ENCODE results near the gene GPR6. TPM values are rescaled to one million over a fixed set of nuclear protein-coding genes. Genes with fewer than 3 reads are reported as not detected.

GPR6 gene
- total RNA-seq, 1 experiment from 2014 or later: not detected

DNA sequence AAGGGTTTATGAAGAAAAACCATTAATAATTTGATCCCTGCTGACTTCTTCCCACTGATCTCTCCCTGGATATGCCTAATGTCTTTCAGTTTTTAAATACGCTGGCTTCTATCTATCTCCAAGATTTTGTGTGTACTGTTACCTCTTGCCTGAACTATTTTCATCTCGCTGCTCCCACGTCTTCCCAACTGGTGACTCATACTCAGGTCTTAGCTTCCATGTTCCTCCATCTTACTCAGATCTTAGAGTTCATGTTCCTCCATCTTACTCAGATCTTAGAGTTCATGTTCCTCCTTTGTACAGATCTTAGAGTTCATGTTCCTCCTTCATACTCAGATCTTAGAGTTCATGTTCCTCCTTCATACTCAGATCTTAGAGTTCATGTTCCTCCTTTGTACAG lies 21.6 kb downstream of the GPR6 start:
- no peak overlapping the region for H3K27ac Mint-ChIP-seq (ENCODE audit: unreplicated experiment)
- H3K9me3 Mint-ChIP-seq (ENCODE audit: low read depth, unreplicated experiment): peaks cover 3% of the 10 kb centered on the region
- H3K36me3 Mint-ChIP-seq (ENCODE audit: insufficient read depth, unreplicated experiment): no peaks in the 10 kb centered on the region
- TF ChIP-seq, protein P1, sequence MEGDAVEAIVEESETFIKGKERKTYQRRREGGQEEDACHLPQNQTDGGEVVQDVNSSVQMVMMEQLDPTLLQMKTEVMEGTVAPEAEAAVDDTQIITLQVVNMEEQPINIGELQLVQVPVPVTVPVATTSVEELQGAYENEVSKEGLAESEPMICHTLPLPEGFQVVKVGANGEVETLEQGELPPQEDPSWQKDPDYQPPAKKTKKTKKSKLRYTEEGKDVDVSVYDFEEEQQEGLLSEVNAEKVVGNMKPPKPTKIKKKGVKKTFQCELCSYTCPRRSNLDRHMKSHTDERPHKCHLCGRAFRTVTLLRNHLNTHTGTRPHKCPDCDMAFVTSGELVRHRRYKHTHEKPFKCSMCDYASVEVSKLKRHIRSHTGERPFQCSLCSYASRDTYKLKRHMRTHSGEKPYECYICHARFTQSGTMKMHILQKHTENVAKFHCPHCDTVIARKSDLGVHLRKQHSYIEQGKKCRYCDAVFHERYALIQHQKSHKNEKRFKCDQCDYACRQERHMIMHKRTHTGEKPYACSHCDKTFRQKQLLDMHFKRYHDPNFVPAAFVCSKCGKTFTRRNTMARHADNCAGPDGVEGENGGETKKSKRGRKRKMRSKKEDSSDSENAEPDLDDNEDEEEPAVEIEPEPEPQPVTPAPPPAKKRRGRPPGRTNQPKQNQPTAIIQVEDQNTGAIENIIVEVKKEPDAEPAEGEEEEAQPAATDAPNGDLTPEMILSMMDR (IDR thresholded peaks at IDR 0.05; ENCODE audit: unreplicated experiment): no peak
- H3K4me1 Mint-ChIP-seq (ENCODE audit: low read depth, unreplicated experiment): no peaks in the 10 kb centered on the region
- CTCF ChIA-PET: no interaction called here
- no TSS peak for BruUV-seq (replicated peaks)
- no peak overlapping the region for H3K4me3 Mint-ChIP-seq (ENCODE audit: low read depth, unreplicated experiment)
- DNase-seq: no peak
- H3K27me3 Mint-ChIP-seq (ENCODE audit: unreplicated experiment): peaks cover 37% of the 10 kb centered on the region
- intact Hi-C loops (cut with micrococcal nuclease; ENCODE audit: unreplicated experiment): no loop called here

DNA sequence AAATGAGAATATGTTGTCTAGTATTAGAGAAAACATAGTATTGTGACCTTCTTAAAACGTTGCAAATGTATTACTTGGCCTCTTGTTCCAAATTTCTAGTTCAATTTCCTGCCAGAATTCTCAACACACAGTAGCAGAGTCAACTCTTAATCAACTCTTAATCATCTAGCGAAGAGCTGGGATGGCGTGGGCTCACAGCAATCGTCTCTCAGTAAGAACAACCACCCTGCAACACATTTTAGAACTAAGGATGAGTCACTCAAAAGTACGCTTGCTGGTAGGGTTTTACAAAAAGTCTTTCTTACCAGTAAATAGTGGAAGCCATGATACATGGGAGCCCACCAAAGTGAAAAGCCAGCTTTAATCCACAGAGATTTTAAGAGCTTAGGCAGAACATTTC lies 24.6 kb downstream of the GPR6 start:
- no TSS peak for BruUV-seq (replicated peaks)
- TF ChIP-seq, protein P1 (IDR thresholded peaks at IDR 0.05; ENCODE audit: unreplicated experiment): no peak
- H3K4me1 Mint-ChIP-seq (ENCODE audit: low read depth, unreplicated experiment): no peaks in the 10 kb centered on the region
- H3K27ac Mint-ChIP-seq (ENCODE audit: unreplicated experiment): no peak overlapping the region
- no peak overlapping the region for H3K4me3 Mint-ChIP-seq (ENCODE audit: low read depth, unreplicated experiment)
- H3K36me3 Mint-ChIP-seq (ENCODE audit: insufficient read depth, unreplicated experiment): no peaks in the 10 kb centered on the region
- H3K9me3 Mint-ChIP-seq (ENCODE audit: low read depth, unreplicated experiment): peaks cover 3% of the 10 kb centered on the region
- H3K27me3 Mint-ChIP-seq (ENCODE audit: unreplicated experiment): peaks cover 35% of the 10 kb centered on the region
- intact Hi-C loops (cut with micrococcal nuclease; ENCODE audit: unreplicated experiment): no loop called here
- CTCF ChIA-PET: no interaction called here
- no peak for DNase-seq

DNA sequence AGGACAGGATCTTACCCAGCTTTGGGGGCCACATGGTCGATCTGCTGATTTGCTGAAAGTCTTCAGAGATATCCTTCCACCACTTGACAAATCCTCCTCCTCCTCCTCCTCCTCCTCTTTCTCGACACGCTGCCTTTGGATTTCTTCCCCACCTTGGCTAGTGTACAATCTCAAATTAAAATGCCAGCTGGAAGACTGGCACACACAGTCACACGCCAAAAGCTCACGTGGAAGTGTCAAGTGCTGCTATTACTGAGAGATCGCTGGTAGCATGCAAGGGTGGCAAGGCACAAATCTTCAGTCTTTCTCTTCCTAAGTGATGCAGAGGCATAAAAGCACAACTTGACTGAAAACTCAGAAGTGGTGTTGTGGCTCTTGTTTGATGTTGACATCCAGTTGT lies 35.3 kb downstream of the GPR6 start:
- intact Hi-C loops (cut with micrococcal nuclease; ENCODE audit: unreplicated experiment): no loop called here
- H3K27me3 Mint-ChIP-seq (ENCODE audit: unreplicated experiment): no peaks in the 10 kb centered on the region
- CTCF ChIA-PET: no interaction called here
- TF ChIP-seq, protein P1 (IDR thresholded peaks at IDR 0.05; ENCODE audit: unreplicated experiment): no peak
- H3K4me3 Mint-ChIP-seq (ENCODE audit: low read depth, unreplicated experiment): no peak overlapping the region
- no peaks in the 10 kb centered on the region for H3K36me3 Mint-ChIP-seq (ENCODE audit: insufficient read depth, unreplicated experiment)
- H3K27ac Mint-ChIP-seq (ENCODE audit: unreplicated experiment): no peak overlapping the region
- H3K4me1 Mint-ChIP-seq (ENCODE audit: low read depth, unreplicated experiment): no peaks in the 10 kb centered on the region
- H3K9me3 Mint-ChIP-seq (ENCODE audit: low read depth, unreplicated experiment): no peaks in the 10 kb centered on the region
- no TSS peak for BruUV-seq (replicated peaks)
- no peak for DNase-seq

DNA sequence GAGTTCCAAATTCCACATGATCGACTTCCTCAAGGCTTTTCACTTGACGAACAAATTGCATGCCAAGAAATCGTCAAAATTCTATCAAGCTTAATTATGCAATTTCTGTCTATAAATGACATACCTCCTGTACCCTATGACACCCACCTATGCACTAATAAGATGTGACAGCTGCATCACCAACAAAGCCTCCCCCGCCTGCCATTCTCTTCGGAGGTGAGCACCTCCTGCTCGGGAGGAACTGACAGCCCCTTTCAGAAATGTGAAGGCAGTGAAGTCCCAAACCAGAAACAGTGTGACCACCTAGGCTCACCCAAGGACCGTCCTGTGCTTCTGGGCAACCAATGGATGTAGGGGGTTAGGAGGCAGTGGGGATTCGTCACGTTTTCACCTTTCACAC lies 37.1 kb downstream of the GPR6 start:
- no peak overlapping the region for H3K4me3 Mint-ChIP-seq (ENCODE audit: low read depth, unreplicated experiment)
- H3K27ac Mint-ChIP-seq (ENCODE audit: unreplicated experiment): no peak overlapping the region
- BruUV-seq (replicated peaks): no TSS peak
- TF ChIP-seq, protein P1 (IDR thresholded peaks at IDR 0.05; ENCODE audit: unreplicated experiment): no peak
- no peaks in the 10 kb centered on the region for H3K27me3 Mint-ChIP-seq (ENCODE audit: unreplicated experiment)
- CTCF ChIA-PET: no interaction called here
- DNase-seq: no peak
- H3K9me3 Mint-ChIP-seq (ENCODE audit: low read depth, unreplicated experiment): no peaks in the 10 kb centered on the region
- H3K36me3 Mint-ChIP-seq (ENCODE audit: insufficient read depth, unreplicated experiment): no peaks in the 10 kb centered on the region
- intact Hi-C loops (cut with micrococcal nuclease; ENCODE audit: unreplicated experiment): no loop called here
- no peaks in the 10 kb centered on the region for H3K4me1 Mint-ChIP-seq (ENCODE audit: low read depth, unreplicated experiment)

DNA sequence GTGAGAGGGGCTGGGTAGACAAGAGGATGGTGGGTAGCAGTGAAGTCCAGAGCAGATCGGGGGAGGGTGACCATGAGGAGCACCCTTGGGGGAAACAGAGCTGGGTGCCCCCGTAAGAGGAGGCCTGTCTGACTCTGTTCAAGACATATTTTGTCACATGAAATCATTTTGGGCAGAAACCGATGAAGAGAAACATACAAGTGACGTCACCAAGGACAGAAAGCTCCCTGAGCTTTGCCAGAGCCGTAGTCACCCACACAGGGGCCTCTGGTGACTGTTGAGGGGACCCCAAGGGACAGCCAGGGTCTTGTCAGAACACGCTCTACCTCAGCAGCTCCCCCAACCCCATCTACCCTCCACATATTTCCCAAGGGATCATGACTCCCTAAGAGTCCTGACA lies 39.2 kb downstream of the GPR6 start:
- no peak overlapping the region for H3K27ac Mint-ChIP-seq (ENCODE audit: unreplicated experiment)
- no peaks in the 10 kb centered on the region for H3K9me3 Mint-ChIP-seq (ENCODE audit: low read depth, unreplicated experiment)
- H3K36me3 Mint-ChIP-seq (ENCODE audit: insufficient read depth, unreplicated experiment): no peaks in the 10 kb centered on the region
- CTCF ChIA-PET: no interaction called here
- no TSS peak for BruUV-seq (replicated peaks)
- no peak overlapping the region for H3K4me3 Mint-ChIP-seq (ENCODE audit: low read depth, unreplicated experiment)
- TF ChIP-seq, protein P1 (IDR thresholded peaks at IDR 0.05; ENCODE audit: unreplicated experiment): no peak
- intact Hi-C loops (cut with micrococcal nuclease; ENCODE audit: unreplicated experiment): no loop called here
- H3K4me1 Mint-ChIP-seq (ENCODE audit: low read depth, unreplicated experiment): no peaks in the 10 kb centered on the region
- no peaks in the 10 kb centered on the region for H3K27me3 Mint-ChIP-seq (ENCODE audit: unreplicated experiment)
- DNase-seq: no peak
